ENCODE data around the gene SPTLC1. TPM values are rescaled to one million over a fixed set of nuclear protein-coding genes. Genes with fewer than 3 reads are reported as not detected.
"Not testable (repeated sequence)": the region's sequence is repeated elsewhere in the genome, so short reads cannot be mapped to it uniquely, and the experiment has no call there.

Gene SPTLC1
- total RNA-seq, 2 donors from 2014 or later, result 77.2 to 83.8 TPM

DNA sequence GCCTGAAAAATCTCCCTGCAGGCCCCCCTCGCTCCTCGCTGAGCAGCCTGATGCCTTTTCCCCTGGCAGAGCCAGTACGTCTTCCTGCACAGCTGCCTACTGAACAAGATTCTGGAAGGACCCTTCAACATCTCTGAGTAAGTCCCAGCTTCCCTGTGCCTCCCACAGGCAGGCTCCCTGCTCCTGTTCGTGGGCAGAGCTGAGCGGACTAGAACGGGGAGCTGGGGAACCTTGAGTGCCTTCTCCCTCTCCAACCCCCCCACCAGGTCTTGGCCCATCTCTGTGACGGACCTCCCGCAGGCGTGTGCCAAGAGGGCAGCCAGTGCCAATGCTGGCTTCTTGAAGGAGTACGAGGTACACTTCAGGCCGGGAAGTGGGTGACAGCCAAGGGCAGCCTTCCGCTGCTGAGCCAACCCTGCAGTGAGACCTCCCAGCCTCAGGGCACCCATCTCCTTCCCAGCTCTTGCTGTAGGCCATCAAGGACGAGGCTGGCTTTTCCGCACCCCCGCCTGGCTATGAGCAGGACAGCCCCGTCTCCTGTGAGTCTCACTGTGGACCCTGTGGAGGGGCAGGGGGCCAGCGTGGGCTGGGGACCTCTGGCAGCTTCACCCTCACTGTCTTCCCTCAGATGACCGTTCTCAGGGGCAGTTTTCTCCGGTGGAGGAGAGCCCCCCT, 21.1 kb upstream of the SPTLC1 start:
- H3K36me3 ChIP-seq, result no peaks in the 10 kb centered on the region
- no peak overlapping the region for H3K27ac ChIP-seq
- intact Hi-C loops (cut with DNase I), result loop anchor here (10.0 kb wide), 2 partner anchors 108 to 498 kb away; no protein-coding TSS in a partner anchor
- DNase-seq, result no peak
- TF ChIP-seq, protein P1, sequence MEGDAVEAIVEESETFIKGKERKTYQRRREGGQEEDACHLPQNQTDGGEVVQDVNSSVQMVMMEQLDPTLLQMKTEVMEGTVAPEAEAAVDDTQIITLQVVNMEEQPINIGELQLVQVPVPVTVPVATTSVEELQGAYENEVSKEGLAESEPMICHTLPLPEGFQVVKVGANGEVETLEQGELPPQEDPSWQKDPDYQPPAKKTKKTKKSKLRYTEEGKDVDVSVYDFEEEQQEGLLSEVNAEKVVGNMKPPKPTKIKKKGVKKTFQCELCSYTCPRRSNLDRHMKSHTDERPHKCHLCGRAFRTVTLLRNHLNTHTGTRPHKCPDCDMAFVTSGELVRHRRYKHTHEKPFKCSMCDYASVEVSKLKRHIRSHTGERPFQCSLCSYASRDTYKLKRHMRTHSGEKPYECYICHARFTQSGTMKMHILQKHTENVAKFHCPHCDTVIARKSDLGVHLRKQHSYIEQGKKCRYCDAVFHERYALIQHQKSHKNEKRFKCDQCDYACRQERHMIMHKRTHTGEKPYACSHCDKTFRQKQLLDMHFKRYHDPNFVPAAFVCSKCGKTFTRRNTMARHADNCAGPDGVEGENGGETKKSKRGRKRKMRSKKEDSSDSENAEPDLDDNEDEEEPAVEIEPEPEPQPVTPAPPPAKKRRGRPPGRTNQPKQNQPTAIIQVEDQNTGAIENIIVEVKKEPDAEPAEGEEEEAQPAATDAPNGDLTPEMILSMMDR (IDR thresholded peaks at IDR 0.05), result no peak
- peaks cover 7% of the 10 kb centered on the region for H3K27me3 ChIP-seq
- no peaks in the 10 kb centered on the region for H3K9me3 ChIP-seq
- no peak overlapping the region for H3K4me3 ChIP-seq
- peaks cover 5% of the 10 kb centered on the region for H3K4me1 ChIP-seq
- H3K9ac ChIP-seq (ENCODE audit: low read depth in 2 of 2, low read length in 2 of 2), result no peak overlapping the region

DNA sequence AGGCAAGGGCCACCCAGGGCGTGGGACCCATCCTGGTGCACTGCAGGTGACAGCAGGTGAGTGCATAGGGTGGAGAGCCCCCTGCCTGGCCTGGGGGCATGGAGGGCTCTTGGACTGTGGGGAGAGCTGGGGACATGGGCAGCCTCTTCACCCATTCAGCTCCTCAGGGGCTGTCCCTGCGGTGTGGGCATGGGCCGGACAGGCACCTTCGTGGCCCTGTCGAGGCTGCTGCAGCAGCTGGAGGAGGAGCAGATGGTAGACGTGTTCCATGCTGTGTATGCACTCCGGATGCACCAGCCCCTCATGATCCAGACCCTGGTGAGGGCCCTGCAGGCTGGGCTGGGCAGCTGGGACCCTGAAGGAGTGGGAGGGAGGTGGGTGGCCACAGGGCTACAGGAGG, 20.4 kb upstream of the SPTLC1 start:
- H3K27ac ChIP-seq, result no peak overlapping the region
- intact Hi-C loops (cut with DNase I), result loop anchor here (10.0 kb wide), 2 partner anchors 109 to 499 kb away; no protein-coding TSS in a partner anchor
- TF ChIP-seq, protein P1 (IDR thresholded peaks at IDR 0.05), result no peak
- H3K27me3 ChIP-seq, result peaks cover 3% of the 10 kb centered on the region
- no peak overlapping the region for H3K4me3 ChIP-seq
- H3K9me3 ChIP-seq, result no peaks in the 10 kb centered on the region
- H3K9ac ChIP-seq (ENCODE audit: low read depth in 2 of 2, low read length in 2 of 2), result no peak overlapping the region
- H3K36me3 ChIP-seq, result no peaks in the 10 kb centered on the region
- no peak for DNase-seq
- peaks cover 3% of the 10 kb centered on the region for H3K4me1 ChIP-seq

DNA sequence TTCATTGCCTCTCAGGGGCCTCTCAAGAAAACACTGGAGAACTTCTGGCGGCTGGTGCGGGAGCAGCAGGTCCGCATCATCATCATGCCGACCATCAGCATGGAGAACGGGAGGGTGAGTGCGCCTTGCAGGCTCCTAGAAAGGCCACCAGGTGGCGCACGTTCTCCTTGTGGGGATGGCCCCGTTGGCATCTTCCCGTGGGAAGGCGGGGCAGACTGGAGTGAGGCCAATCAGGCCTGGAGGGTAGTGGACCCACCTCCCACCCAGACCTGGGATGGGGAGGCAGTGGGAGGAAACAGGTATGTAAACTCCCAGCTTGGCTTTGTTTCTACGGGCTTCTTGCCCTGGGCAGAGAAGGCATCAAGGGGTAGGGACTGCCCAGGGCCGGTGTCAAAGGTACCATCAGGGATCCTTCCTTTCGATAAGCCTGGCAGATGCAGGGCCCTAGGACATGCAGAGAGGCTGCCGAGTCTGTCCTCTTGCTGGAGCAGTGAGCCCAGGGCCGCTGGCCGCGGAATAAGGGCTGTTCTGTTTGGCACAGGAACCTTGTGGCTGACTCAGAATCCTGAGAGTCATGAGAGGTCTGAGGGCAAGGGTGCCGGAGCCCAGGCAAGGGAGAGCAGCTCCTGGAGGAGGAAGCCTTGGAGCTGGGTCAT, 18.9 kb upstream of the SPTLC1 start:
- TF ChIP-seq, protein P1 (IDR thresholded peaks at IDR 0.05), result peak; percentile 94
- Histone ChIP-seq H3K36me3 (no peaks in the 10 kb centered on the region), H3K27ac (no peak overlapping the region), H3K9ac (ENCODE audit: low read depth in 2 of 2, low read length in 2 of 2) (no peak overlapping the region), H3K4me3 (no peak overlapping the region), H3K27me3 (no peaks in the 10 kb centered on the region), H3K4me1 (no peaks in the 10 kb centered on the region), H3K9me3 (no peaks in the 10 kb centered on the region)
- intact Hi-C loops (cut with DNase I), result loop anchor here (5.0 to 10.0 kb wide), 3 partner anchors 111 to 501 kb away; no protein-coding TSS in a partner anchor
- peak; percentile 74 for DNase-seq

DNA sequence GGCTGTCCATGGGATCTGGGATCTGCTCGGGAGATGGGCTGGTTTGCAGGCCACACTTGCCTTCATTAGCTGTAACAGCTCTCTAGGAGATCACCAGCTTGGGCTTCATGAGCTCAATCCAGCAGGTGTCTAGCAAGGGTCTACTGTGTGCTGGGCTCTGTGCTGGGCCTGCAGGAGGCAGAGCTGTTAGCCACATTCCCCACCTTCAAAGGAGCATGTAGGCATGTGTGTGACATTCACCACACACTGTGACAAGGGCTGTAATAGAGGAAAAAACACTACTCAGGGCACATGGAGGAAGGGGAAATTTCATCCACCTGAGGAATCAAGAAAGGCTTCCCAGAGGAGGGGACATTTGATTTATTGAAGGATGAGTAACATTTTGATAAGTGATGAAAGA, 17.7 kb upstream of the SPTLC1 start:
- not testable (repeated sequence) for H3K9me3 ChIP-seq; H3K27ac ChIP-seq; H3K27me3 ChIP-seq; H3K9ac ChIP-seq (ENCODE audit: low read depth in 2 of 2, low read length in 2 of 2); H3K4me1 ChIP-seq; H3K36me3 ChIP-seq; H3K4me3 ChIP-seq; DNase-seq
- intact Hi-C loops (cut with DNase I), result loop anchor here (5.0 to 10.0 kb wide), 3 partner anchors 112 to 502 kb away; no protein-coding TSS in a partner anchor

DNA sequence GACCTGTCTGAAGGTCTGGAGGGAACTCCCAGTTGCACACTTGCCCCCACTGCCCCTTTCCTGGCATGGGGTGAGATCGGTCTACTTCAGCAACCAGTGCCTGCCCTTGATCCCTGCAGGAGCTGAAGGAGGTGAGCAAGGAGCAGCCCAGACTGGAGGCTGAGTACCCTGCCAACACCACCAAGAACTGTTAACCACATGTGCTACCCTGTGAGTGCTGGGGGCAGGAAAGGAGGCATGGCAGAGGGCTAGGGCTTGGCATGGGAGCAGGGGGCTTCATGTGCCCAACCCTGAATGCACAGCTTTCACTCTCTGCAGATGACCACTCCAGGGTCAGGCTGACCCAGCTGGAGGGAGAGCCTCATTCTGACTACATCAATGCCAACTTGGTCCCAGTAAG, 17.3 kb upstream of the SPTLC1 start:
- H3K36me3 ChIP-seq, result no peaks in the 10 kb centered on the region
- TF ChIP-seq, protein P1 (IDR thresholded peaks at IDR 0.05), result no peak
- no peaks in the 10 kb centered on the region for H3K4me1 ChIP-seq
- intact Hi-C loops (cut with DNase I), result loop anchor here (5.0 to 10.0 kb wide), 3 partner anchors 112 to 502 kb away; no protein-coding TSS in a partner anchor
- no peak for DNase-seq
- H3K4me3 ChIP-seq, result no peak overlapping the region
- no peaks in the 10 kb centered on the region for H3K27me3 ChIP-seq
- H3K9ac ChIP-seq (ENCODE audit: low read depth in 2 of 2, low read length in 2 of 2), result no peak overlapping the region
- no peak overlapping the region for H3K27ac ChIP-seq
- H3K9me3 ChIP-seq, result no peaks in the 10 kb centered on the region

DNA sequence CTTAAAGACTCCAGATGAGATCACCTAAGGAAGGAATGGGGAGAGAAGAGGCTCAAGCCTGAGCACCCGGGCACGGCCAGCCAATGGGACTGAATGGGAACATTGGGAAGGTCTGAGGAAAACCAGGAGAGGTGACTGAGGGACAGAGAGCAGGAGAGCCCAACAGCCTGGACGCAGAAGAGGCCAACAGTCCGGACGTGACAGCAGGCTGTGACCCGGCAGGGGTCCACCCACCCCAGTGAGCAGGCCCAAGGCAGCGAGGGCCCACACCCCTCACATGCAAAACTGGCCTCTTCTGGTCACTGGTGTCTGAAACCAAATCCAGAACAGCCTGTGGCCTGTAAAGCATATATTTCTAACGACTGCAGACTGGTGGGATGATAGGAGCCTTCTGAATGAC, 7.6 kb upstream of the SPTLC1 start:
- H3K4me3 ChIP-seq, result no peak overlapping the region
- no peaks in the 10 kb centered on the region for H3K9me3 ChIP-seq
- H3K36me3 ChIP-seq, result no peaks in the 10 kb centered on the region
- no peak overlapping the region for H3K9ac ChIP-seq (ENCODE audit: low read depth in 2 of 2, low read length in 2 of 2)
- no peak overlapping the region for H3K27ac ChIP-seq
- TF ChIP-seq, protein P1 (IDR thresholded peaks at IDR 0.05), result no peak
- no peak for DNase-seq
- H3K27me3 ChIP-seq, result no peaks in the 10 kb centered on the region
- no peaks in the 10 kb centered on the region for H3K4me1 ChIP-seq
- intact Hi-C loops (cut with DNase I), result no loop called here
